HG03457 (cell line): ENCODE measurements around the gene GPC5.

Source experiments
- ATAC-seq: cut with Tn5 transposase; IDR thresholded peaks from one replicate; pipeline ENCODE4 v1.9.1; 2021; ENCODE audit warnings: moderate number of reproducible peaks; ENCODE audit not compliant: unreplicated experiment

The GPC5 gene

GRCh38 chr13:92312823-92313222, 914.4 kb downstream of the GPC5 start:
- ATAC-seq = no peak

GRCh38 chr13:92313382-92313781, 915.0 kb downstream of the GPC5 start:
- ATAC-seq = no peak

GRCh38 chr13:92315265-92315664, 916.8 kb downstream of the GPC5 start:
- no peak for ATAC-seq

- ATAC-seq = no peak
Observed at GRCh38 chr13:92316030-92316429, 917.6 kb downstream of the GPC5 start.

- no peak for ATAC-seq
Observed at GRCh38 chr13:92317066-92317465, 918.6 kb downstream of the GPC5 start.

GRCh38 chr13:92320323-92320722, 921.9 kb downstream of the GPC5 start:
- ATAC-seq = no peak

- ATAC-seq = no peak
Observed at GRCh38 chr13:92321174-92321573, 922.8 kb downstream of the GPC5 start.

GRCh38 chr13:92345627-92346026, 947.2 kb downstream of the GPC5 start:
- no peak for ATAC-seq

GRCh38 chr13:92346046-92346445, 947.6 kb downstream of the GPC5 start:
- ATAC-seq = no peak

GRCh38 chr13:92354583-92354982, 956.2 kb downstream of the GPC5 start:
- ATAC-seq = no peak

GRCh38 chr13:92355213-92355612, 956.8 kb downstream of the GPC5 start:
- ATAC-seq = no peak

GRCh38 chr13:92362717-92363116, 964.3 kb downstream of the GPC5 start:
- no peak for ATAC-seq

- ATAC-seq = no peak
Observed at GRCh38 chr13:92365904-92366303, 967.5 kb downstream of the GPC5 start.

GRCh38 chr13:92377396-92377795, 979.0 kb downstream of the GPC5 start:
- ATAC-seq = no peak

GRCh38 chr13:92379371-92379770, 981.0 kb downstream of the GPC5 start:
- ATAC-seq = no peak

GRCh38 chr13:92384410-92384809, 986.0 kb downstream of the GPC5 start:
- ATAC-seq = no peak

- no peak for ATAC-seq
Observed at GRCh38 chr13:92387245-92387644, 988.8 kb downstream of the GPC5 start.

- no peak for ATAC-seq
Observed at GRCh38 chr13:92390217-92390616, 991.8 kb downstream of the GPC5 start.

GRCh38 chr13:92403606-92404005, 1005.2 kb downstream of the GPC5 start:
- no peak for ATAC-seq

GRCh38 chr13:92407858-92408257, 1009.4 kb downstream of the GPC5 start:
- no peak for ATAC-seq

- ATAC-seq = no peak
Observed at GRCh38 chr13:92412481-92412880, 1014.1 kb downstream of the GPC5 start.

- ATAC-seq = no peak
Observed at GRCh38 chr13:92412996-92413395, 1014.6 kb downstream of the GPC5 start.

GRCh38 chr13:92413452-92413851, 1015.0 kb downstream of the GPC5 start:
- ATAC-seq = no peak

GRCh38 chr13:92414851-92415250, 1016.4 kb downstream of the GPC5 start:
- no peak for ATAC-seq
